GM08714 (cell line): ENCODE measurements around the gene FAM25G.
"Not testable (repeated sequence)": the region's sequence is repeated elsewhere in the genome, so short reads cannot be mapped to it uniquely, and the experiment has no call there.

Source experiments
- H3K4me3 ChIP-seq: fragments of 200-500 bp; sonication (Bioruptor generic); 2 replicates; pipeline ENCODE4 v1.5.1; 2014; ENCODE audit warnings: mild to moderate bottlenecking, low read length, inconsistent platforms

The FAM25G gene

DNA sequence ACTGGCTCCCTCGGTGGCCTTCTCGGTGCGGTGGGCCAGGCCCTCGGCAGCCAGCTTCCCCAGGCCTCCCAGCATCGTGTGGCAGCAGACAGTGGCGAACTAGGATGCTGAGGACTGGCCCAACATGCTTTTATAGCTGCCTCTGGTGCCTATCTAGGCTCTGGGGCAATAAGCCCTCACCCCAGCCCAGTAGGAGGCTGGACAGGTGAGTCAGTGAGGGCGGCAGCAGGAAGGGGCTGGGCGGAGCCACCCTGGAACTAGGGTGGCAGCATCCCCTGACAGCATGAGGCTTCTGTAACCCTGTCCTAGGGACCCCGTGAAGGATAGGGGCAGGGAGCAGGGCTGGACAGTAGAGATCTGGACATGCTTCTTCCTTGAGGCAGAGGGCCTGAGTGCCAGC lies at the start of gene FAM25G:
Gene FAM25G, minus strand, starts transcription at position 101 of the 400 bp plus-strand sequence. Its CDS starts 26 bp downstream, at position 75.
- H3K4me3 ChIP-seq = not testable (repeated sequence)

DNA sequence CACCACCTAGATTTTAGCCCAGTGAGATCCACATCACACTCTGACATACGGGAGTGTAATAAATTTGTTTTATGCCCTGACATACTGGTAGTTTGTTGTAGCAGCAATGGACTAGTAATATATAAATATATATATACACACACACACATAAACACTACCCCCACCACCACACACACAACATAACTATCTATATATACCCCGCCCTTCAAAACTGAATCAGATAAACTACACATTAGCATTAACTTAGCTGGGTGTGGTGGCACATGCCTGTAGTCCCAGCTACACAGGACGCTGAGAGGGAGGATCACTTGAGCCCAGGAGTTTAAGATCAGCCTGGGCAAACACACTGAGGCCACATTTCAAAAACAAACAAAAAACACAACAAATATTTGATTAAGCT lies 44.9 kb upstream of the FAM25G start:
- not testable (repeated sequence) for H3K4me3 ChIP-seq

DNA sequence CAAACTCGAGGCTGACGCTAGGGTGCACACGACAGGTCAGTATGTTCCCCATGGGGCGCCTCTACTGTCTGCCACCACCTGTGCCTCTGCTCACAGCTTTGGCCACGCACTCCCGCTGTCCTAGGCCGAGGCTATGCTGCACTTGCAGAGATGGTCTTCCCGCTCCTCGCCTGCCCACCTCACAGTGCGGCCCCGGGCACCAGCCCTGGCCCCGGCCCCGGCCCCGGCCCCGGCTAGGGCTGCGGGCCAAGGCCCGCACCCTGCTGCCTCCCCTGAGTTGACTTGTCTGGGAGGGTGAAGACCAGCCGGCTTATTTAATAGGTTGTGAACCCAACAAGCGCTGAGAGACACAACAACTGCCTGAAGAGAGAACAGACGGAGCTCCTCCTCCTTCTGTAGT lies 32.0 kb upstream of the FAM25G start, which contains the start of gene AGAP9:
Gene AGAP9, minus strand, starts transcription at position 164 of the 400 bp plus-strand sequence. Its CDS starts 112 bp downstream, at position 52.
- H3K4me3 ChIP-seq = not testable (repeated sequence)

DNA sequence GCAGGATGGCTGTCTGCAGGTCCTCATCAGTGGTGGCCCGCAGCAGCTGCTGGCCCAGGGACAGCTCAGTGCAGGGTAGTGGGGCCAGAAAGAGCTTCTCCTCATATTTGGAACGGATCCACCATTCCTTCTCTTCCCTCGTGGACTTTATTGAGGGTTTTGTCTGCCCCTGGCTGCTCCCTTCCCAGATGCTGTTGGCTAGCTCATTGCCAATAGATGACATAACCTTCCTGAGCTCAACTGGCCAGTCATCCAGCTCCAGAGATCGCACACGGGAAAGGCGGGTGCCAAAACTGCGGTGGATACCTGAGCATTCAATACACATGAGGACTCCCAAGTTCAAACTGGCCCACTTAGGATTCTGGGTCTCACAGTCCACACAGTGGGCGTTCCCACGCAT lies 10.8 kb upstream of the FAM25G start:
- H3K4me3 ChIP-seq = not testable (repeated sequence)

DNA sequence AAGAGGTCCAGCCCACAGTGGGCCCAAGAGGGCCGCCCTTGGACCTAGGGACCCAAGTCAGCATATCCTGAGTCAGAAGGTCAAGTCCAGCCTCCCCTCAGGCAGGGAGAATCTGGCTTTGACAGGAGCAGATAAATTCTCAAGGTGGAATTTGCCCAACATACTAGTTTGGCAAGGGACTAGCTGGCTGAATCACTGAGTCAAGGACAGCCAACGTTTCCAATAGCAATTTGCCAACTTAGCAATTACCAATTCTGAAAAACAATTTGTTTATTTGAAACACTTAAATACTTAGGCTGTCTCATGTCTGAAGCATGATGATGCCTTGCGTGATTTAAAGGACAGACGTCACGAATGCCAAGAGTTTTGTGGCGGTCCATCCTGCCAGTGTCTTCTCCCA lies 2.7 kb upstream of the FAM25G start:
- H3K4me3 ChIP-seq = not testable (repeated sequence)

DNA sequence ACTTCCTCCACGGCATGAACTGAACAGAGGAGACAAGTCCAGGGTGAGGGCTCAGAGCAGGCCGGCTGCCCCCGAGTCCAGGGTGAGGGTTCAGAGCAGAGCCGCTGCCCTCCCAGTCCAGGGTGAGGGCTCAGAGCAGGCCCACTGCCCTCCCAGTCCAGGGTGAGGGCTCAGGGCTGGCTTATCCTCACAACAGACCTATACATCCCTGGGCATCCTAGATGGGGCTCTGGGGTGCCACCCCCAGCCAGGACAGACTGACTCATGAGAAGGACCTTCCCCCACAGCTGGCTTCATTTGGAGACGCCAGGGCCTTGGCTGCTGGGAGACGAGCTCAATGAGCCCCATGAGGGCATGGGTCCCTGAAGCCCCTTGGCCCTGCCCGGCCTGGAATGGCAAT lies 1.9 kb downstream of the FAM25G start:
- not testable (repeated sequence) for H3K4me3 ChIP-seq

DNA sequence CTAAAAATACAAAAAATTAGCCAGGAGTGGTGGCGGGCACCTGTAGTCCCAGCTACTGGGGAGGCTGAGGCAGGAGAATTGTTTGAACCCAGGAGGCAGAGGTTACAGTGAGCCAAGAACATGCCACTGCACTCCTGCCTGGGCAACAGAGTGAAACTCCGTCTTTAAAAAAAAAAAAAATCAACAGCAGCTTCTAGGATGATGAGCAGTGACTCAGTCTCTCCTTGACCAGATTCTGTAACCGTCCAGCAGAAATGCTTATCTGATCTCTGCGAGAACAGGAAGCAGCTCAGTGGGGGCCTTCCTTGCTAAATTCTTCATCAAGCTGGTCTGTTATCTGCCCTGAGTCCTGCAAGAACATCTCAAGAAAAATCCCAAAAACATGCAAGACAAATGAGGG lies 5.6 kb downstream of the FAM25G start:
- H3K4me3 ChIP-seq = not testable (repeated sequence)

DNA sequence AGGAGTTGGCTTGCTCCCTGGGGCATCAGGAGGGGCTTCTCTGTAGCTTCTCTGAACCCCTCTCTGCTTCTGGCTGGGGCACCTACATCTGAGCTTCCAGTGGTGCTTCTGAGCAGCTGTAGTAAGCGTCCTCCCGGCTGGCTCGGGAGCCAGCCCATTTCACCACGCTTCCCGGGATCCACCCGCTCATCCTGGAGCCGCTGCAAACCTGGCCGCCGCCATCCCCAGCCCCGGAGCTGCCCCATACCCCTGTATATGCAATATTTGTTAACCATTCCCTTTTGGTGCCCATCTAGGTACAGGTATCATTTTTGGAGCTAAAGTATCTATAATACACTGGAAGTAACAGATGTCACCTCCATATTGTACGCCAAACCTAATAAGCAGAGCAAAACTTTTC lies 6.7 kb downstream of the FAM25G start:
- H3K4me3 ChIP-seq = not testable (repeated sequence)

DNA sequence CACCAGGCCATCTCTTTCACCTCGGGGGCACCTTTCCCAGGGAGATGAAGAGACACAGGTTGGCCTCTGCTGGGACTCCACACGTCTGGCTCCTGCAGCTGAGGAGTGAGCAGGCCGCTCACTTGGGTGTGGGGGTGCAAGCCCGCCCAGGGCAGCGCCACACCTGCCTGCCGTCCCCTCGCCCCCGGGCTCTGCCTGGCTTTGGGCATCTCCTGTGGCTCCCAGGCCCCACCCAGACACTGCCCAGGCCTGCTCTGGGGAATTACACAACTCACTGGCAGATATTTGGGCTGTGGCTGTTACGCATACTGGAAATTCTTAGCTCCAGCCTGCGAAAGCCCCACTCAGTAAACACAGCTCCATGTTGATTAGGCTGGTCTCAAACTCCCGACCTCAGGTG lies 7.6 kb downstream of the FAM25G start, which contains the start of gene ANXA8:
Gene ANXA8, minus strand, starts transcription at position 193 of the 400 bp plus-strand sequence. Its CDS starts 182 bp downstream, at position 11.
- H3K4me3 ChIP-seq = not testable (repeated sequence)

DNA sequence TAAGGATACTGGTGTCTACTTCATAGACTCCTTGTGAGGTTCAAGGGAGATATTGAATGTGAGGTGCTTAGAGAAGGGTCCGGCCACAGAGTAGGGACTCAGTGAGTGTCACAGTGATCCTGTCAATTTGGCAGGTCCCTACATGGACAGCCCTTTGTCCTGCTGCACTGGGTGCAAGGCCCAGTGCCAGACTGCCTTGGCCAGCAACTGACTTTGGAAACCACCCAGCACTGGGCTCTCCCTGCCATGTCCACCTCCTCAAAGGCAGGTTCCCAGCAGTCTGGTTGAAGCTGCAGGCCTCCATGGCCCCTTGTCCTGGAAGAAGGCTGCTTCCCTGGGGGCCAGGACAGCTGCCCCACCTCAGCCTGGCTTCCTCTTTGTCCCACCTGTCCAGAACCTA lies 9.1 kb downstream of the FAM25G start:
- not testable (repeated sequence) for H3K4me3 ChIP-seq

DNA sequence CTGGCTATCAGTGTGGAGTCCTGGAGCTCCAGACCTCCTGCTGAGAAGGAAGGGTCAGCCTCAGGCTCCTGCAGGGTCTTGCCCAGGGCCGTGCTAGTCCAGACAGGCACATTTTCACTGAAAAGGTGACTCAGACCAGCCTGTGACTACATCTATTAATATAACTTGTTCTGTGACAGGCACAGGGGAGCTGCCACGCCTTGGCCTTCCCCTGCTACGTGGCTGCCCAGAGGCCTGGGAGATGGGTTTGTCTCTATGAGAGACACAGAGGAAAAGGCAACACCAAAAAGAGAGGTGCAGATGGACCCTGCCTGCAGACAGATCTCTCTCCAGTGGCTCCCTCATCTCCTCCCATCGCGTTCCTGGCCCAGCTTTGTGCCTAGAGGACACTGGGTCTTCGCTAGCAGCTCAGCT lies 9.7 kb downstream of the FAM25G start:
- not testable (repeated sequence) for H3K4me3 ChIP-seq

DNA sequence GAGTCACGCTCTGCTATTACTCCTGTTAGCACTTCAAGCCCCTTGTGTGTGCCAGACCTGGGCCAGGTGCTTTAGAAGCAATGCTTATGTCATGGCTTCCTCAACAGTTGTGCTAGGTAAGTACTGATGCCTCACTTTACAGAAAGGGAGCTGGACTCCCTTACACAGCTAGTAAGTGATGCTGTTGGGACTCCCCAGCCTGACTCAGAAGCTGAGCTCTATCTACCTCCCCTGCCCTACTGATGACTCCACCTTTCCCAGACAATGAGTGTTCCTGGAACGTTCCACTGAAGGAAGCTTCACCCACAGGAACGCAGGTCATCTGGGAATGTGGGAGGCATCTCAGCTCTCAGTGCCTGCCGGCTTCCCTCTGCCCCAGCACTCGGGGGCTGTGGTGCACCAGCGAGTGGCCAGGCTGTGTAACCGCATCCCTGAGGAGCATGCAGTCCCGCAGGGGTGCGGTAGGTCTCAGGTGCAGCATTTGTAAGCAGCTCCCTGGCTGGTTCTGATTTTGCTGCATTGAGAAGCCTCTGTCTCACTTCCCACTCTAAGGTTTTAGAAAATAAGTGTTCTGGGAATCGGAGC lies 10.2 kb downstream of the FAM25G start:
- H3K4me3 ChIP-seq = not testable (repeated sequence)

DNA sequence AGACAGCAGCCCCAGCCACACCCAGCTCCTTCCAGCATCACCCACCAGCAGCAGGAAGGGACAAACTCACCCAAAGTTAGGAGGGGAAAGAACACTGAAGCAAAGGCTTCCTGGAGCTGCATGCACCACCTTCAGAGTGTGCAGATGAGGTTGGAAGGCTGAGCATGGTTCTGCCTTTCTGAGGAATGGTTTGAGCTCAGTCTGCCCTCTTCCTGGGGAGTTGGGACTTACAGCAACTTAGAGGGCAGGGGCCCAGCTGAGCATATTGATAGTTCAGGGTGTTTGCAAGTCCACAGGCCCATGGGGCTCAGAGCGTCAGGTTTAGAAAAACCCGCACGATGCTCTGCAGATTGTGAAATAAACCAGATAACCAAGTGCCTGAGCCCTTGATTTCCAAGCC lies 11.4 kb downstream of the FAM25G start:
- not testable (repeated sequence) for H3K4me3 ChIP-seq

DNA sequence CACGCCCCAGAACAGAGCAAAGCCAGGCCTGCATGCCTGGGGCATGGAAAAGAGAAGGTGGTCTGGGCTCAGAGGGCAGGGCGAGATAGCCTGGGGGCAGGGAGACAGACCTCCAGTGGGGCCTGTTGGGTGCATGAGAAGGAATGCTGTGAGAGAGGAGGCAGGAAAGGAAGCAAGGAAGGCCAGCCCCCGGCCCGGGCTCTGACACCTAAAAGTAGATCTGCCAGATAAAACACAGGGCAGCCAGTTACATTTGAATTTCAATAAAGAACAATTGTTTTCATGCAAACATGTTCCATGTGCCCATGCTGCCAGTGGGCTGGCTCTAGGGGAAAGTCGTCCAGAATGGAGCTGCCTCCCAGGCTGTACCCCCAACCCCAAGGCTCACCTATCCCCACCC lies 13.4 kb downstream of the FAM25G start:
- not testable (repeated sequence) for H3K4me3 ChIP-seq

DNA sequence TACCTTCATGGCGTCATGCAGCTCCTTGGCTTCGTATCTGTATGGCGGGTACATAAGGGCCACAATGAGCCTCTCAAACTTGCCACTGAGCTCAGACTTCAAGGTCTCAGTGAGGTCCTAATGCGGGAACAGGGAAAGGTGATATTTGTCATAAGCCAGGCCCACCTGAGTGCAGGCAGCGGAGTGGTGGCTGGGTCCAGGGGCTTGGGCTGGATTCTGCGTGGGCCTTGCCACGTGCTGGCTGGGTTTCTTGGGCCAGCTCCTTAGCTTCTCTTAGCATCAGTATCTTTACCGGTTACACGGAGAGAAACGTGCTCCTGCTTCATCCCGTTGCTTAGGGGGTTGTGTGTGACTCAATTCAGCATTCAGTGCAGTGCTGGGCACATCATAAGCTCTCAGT lies 14.4 kb downstream of the FAM25G start:
- not testable (repeated sequence) for H3K4me3 ChIP-seq

DNA sequence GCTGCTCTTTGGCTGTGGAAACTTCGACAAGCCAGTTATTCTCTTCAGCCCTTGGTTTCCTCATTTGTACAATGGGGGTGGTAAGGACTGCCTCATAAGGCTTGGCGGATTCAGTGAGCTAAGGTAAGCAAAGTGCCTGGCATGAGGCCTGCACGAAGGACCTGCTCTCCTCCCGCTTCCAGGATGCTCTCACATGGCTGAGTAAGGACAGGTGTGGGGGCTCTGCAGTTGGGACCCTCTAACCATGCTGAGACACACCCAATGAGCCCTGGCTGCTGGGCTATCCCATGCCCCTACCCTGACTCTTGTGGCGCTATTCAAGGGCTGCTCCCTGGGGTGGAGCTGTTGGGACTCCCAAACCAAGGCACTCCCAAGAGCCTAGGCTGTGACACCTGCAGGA lies 16.4 kb downstream of the FAM25G start:
- H3K4me3 ChIP-seq = not testable (repeated sequence)

DNA sequence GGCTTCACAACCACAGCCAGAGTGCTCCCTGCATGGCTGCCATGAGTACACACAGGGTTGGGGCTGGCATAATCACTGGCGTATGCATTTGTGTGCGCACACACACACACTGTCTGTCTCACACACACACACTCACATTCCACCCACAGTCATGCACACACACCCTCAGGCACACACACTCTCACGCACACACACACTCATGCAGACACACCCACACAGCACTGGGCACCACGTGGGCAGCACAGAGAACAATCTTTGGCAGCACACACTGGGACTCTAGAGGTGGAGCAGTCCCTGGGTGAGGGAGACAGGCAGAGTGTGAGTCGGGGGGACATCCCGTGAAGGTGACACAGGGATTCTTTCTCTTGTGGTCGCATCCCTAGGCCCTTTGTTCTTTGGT lies 18.0 kb downstream of the FAM25G start:
- not testable (repeated sequence) for H3K4me3 ChIP-seq

DNA sequence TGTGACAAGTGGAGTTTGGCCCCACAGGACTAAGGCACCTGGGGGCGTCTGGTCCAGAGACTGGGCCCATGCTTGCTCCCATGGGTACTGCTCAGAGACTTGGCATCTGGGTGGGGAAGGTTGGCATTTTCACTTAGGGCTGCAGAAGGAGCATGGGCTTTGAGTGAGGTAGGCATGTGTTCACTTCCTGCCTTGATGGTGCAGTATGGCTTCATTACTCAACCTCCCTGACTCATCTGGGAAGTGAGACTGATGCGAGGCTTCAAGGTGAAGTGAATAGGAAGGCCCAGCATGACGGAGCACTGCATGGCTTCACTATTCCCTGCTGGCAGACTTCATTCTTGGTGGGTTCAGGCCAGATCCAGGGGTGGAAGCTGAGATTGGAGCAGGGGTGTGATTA lies 18.9 kb downstream of the FAM25G start:
- not testable (repeated sequence) for H3K4me3 ChIP-seq

DNA sequence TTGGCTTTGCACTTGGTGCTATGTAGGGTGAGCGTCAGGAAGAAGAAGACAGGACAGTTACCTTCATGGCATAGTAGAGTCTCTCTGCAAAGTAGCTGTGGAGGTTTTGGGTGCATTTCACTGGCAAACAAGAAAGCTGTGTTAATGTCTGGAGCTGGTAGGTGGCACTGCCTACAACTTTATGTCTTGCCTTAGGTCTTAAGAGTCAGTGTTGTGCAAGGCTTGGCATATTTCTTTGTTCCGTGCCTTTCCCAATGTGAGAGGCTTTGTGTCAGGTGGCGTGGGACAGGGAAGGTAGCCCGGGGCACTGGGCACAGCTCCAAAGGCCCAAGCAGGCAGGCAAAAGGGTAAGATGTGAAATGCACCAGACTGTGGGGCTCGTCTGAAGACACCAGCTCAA lies 19.4 kb downstream of the FAM25G start:
- H3K4me3 ChIP-seq = not testable (repeated sequence)

DNA sequence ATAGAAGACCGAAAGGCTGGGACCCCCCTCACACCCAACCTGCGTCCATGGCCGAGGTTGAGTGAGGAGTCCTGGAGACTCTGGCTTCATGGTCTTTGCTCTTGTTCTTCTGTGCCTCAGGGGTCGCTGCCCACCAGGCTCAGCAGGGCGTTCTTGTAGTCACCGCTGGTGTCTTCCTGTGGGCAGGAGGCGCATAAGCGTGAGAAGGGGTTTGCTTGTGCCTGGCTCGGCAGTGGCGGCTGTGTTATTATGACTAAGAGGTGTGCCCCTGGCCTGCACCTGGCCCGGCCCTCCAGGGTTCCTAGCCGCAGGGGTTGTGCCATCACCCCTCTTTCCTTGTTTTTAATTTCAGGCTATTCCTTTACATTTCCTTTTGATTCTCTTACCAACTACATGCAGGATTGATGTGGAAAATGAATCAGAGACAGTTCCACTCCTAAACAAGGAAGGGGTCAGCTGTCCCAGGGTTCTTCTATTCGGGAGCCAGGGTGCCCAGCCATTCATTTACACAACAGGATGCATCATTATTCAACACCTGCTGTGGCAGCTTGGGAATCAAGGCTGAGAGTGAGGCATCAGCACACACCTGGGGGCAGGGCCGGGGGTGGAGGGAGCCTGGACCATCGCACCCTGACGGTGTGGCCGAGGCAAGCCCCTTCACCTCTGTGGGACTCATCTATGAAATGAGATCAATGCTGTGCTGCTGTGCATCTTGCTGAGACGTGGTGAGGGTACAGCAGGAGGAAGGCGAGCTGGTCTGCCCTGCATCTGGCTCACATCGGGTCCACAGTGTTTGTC lies 22.6 kb downstream of the FAM25G start:
- not testable (repeated sequence) for H3K4me3 ChIP-seq

DNA sequence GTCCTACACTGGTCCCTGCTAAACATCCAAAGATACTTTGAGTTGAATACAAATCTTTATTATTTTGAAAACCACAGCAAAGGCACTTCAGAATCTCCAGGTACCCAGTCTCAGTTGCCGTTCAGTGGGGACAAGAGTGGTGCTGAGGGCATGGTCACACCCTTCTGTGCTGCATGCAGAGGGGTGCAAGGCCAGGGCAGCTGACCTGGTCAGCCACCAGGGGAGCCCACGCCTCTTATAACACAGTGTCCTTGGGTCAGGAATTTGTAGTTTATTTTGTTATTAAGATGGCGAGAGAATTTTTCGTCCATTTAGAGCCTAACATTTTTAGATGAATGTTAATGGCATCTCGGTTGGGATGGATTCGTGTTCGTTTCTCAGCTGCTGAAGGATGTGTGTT lies 23.5 kb downstream of the FAM25G start:
- H3K4me3 ChIP-seq = not testable (repeated sequence)

DNA sequence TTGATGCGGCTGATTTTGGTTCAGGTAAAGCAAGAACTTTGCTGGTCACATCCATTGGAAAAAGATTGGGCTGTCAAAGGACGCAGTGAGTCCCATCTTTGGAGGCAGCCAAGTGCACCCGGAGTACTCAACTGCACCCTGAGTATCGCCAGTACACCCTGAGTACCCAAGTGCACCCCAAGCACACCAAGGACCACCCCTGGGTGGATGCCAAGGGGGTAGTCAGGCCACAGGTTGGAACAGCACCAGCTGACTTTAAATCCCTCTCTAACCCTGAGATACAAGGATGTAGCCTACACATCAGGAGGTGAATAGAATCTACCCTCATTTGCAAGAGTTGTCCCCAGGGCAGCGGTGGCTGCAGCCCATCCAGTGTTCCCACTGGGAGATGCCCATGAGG lies 24.0 kb downstream of the FAM25G start:
- not testable (repeated sequence) for H3K4me3 ChIP-seq
